HG03575 (cell line): ENCODE results near the gene HOMEZ.
"Not testable (repeated sequence)": the region's sequence is repeated elsewhere in the genome, so short reads cannot be mapped to it uniquely, and the experiment has no call there.

Source experiments
- ATAC-seq: cut with Tn5 transposase; IDR thresholded peaks from one replicate; pipeline ENCODE4 v1.9.1; 2021; ENCODE audit not compliant: unreplicated experiment, insufficient number of reproducible peaks, low FRiP score; ENCODE audit errors: extremely low read depth

The HOMEZ gene

DNA sequence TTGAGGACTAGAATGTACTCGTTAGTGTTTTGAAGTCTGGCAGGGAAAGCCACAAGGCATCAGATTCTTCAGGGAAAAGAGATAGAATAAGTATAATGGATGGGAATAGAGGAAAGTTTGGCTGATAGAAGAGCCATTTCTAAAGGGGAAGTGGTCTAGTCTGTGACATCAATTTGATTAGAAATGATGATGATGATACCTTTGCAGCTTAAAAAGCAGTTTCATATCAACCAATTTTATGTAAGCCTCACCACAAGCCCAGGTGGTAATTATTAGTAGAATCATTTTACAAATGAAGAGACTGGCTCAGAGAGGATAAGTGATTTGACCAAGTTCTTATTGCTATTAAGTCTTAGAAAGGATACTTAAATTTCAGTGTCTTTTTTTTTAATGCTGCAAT lies 45.3 kb downstream of the HOMEZ start:
- no peak for ATAC-seq

DNA sequence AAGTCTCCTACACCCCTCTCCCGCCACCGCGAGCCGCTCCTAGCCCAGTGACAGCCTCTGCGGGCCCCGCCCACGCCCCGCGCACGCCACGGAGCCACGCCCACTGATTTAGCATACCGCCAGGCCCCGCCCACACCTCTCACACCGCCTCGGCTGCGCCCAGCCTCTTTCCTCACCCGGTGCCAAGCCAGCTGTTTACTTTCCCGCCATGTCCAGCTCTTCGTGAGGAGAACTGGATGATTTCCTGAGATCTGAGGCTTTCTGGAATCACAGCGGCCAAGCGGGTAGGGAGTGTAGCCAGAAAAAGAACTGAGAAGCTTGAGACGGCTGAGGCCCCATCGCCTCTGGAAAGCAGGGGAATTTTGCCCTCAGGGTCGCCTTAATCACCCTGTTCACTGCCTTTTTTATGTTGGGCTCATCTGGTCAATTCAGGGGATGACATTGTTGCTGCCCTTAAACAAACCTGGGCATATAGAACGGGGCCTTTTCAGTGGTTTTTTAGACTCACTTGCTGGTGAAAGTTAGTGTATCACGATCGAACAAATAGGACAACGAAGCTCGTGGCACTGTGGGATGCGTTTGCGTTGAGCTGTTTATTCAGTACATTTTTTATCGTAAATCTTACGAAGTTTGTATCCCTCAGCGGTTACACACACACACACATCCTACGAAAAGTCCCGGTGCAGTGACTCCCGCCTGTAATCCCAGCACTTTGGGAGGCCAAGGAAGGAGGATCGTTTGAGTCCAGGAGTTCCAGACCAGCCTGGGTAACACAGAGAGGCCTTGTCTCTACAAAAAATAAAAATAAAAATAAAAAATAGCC lies 47.9 kb downstream of the HOMEZ start, which contains the start of gene RNF212B:
RNF212B (plus strand) TSS at position 165 of the 823 bp plus-strand sequence. CDS start 2,410 bp downstream, outside the sequence.
- ATAC-seq = no peak

DNA sequence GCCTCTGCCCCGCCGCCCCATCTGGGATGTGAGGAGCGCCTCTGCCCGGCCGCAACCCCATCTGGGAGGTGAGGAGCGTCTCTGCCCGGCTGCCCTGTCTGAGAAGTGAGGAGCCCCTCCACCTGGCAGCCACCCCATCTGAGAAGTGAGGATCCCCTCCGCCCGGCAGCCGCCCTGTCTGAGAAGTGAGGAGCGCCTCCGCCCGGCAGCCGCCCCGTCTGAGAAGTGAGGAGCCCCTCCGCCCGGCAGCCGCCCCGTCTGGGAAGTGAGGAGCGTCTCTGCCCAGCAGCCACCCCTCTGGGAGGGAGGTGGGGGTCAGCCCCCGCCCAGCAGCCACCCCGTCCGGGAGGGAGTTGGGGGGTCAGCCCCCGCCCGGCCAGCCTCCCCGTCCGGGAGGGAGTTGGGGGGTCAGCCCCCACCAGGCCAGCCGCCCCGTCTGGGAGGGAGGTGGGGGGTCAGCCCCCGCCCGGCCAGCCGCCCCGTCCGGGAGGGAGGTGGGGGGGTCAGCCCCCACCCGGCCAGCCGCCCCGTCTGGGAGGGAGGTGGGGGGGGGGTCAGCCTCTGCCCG lies 53.6 kb downstream of the HOMEZ start:
- not testable (repeated sequence) for ATAC-seq

DNA sequence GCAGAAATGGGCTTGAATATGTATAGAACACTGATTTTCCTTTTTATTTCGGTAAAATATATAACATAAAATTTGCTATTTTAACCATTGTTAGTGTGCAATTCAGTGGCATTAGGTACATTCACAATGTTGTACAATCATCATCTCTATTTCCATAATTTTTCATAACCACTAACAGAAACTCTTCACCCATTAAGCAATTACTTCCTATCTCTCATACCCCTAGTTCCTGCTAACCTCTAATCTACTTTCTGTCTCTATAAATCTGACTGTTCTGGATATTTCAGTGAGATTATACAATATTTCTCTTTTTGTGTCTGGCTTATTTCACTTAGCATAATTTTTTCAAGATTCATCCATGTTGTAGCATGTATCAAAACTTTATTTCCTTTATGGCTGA lies 57.1 kb downstream of the HOMEZ start:
- ATAC-seq = no peak

DNA sequence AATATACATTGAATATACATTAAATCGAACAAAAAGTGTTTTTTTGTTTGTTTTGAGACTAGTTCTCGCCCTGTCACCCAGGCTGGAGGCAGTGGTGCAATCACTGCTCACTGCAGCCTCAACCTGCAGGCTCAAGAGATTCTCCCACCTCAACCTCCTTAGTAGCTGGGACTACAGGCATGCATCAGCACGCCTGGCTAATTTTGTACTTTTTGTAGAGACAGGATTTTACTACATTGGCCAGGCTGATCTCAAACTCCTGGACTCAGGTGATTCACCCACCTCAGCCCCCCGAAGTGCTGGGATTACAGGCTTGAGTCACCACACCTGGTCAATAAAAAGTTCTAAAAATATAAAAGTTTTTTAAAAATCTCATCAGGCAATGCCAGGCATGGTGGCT lies 58.4 kb downstream of the HOMEZ start:
- ATAC-seq = no peak

DNA sequence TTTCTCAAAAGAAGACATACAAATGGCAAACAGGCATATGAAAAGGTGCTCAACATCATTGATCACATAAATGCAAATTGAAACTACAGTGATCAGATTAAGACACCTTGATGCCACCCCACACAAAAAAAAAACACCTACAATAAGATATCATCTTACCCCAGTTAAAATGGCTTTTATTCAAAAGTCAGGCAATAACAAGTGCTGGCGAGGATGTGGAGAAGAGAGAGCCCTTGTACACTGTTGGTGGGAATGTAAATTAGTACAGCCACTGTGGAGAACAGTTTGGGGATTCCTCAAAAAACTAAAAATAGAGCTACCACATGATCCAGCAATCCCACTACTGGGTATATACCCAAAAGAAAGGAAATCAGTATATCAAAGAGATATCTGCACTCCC lies 61.0 kb downstream of the HOMEZ start:
- ATAC-seq = not testable (repeated sequence)
